Mesenchymal stem cell (in vitro differentiated cells and primary cell): ENCODE results near the gene MKKS.
"Not testable (repeated sequence)": the region's sequence is repeated elsewhere in the genome, so short reads cannot be mapped to it uniquely, and the experiment has no call there.

Source experiments
- DNase-seq: peaks from one replicate; pipeline ENCODE4 v3.0.0-alpha.2; 2013
- H2AFZ ChIP-seq: one replicate; pipeline ENCODE4 v1.6.1; 2013; ENCODE audit warnings: low read depth, mild to moderate bottlenecking, control low read depth, inconsistent platforms, low read length, moderate library complexity
- H2AK5ac ChIP-seq: 2 replicates; pipeline ENCODE4 v1.6.1; 2013; ENCODE audit warnings: low read length, moderate library complexity, mild to moderate bottlenecking, inconsistent platforms; ENCODE audit not compliant: severe bottlenecking
- H2BK120ac ChIP-seq: one replicate; pipeline ENCODE4 v1.6.1; 2013; ENCODE audit warnings: low read depth, mild to moderate bottlenecking, inconsistent platforms, low read length, moderate library complexity
- H2BK12ac ChIP-seq, 2 experiments: one replicate each; pipeline ENCODE4 v1.6.1; 2013; ENCODE audit warnings: inconsistent platforms in 2 of 2, low read length in 2 of 2, mild to moderate bottlenecking in 2 of 2, moderate library complexity in 2 of 2, control low read depth in 1 of 2
- H2BK15ac ChIP-seq: one replicate; pipeline ENCODE4 v1.6.1; 2013; ENCODE audit warnings: mild to moderate bottlenecking, low read depth, inconsistent platforms; ENCODE audit not compliant: poor library complexity, severe bottlenecking
- H2BK5ac ChIP-seq: 2 replicates; pipeline ENCODE4 v1.6.1; 2013; ENCODE audit warnings: low read depth, mild to moderate bottlenecking, low read length, control low read depth, inconsistent platforms; ENCODE audit not compliant: poor library complexity, severe bottlenecking
- H3K14ac ChIP-seq, 2 experiments: one replicate each; pipeline ENCODE4 v1.6.1; 2013; ENCODE audit warnings: inconsistent platforms in 2 of 2, low read length in 2 of 2, control low read depth in 1 of 2, mild to moderate bottlenecking in 1 of 2, moderate library complexity in 1 of 2
- H3K18ac ChIP-seq, 2 experiments: one replicate each; pipeline ENCODE4 v1.6.1; 2013; ENCODE audit warnings: inconsistent platforms in 2 of 2, low read length in 2 of 2, control low read depth in 1 of 2, low read depth in 1 of 2, mild to moderate bottlenecking in 1 of 2
- H3K23ac ChIP-seq, 2 experiments: one replicate each; pipeline ENCODE4 v1.6.1; 2013; ENCODE audit warnings: inconsistent platforms in 2 of 2, low read length in 2 of 2, mild to moderate bottlenecking in 2 of 2, moderate library complexity in 2 of 2, control low read depth in 1 of 2
- H3K27ac ChIP-seq: 2 replicates; pipeline ENCODE4 v1.5.1; 2013; ENCODE audit warnings: mild to moderate bottlenecking, moderate library complexity, low read length, control low read depth, inconsistent platforms; ENCODE audit not compliant: poor library complexity, severe bottlenecking
- H3K27me3 ChIP-seq, 2 experiments: 2 replicates each; pipeline versions ENCODE4 v1.6.1 to v1.7.0; 2013; ENCODE audit warnings: low read length in 2 of 2, mild to moderate bottlenecking in 2 of 2, moderate library complexity in 2 of 2, control low read depth in 1 of 2, inconsistent platforms in 1 of 2; ENCODE audit not compliant: control insufficient read depth in 1 of 2, insufficient read depth in 1 of 2
- H3K36me3 ChIP-seq, 2 experiments: 2 replicates each; pipeline versions ENCODE4 v1.6.1 to v1.7.0; 2013; ENCODE audit warnings: low read length in 2 of 2, control low read depth in 1 of 2, inconsistent platforms in 1 of 2, low read depth in 1 of 2, mild to moderate bottlenecking in 1 of 2; ENCODE audit not compliant: insufficient read depth in 2 of 2, control insufficient read depth in 1 of 2
- H3K4ac ChIP-seq, 2 experiments: one replicate each; pipeline ENCODE4 v1.6.1; 2013; ENCODE audit warnings: inconsistent platforms in 2 of 2, low read length in 2 of 2, mild to moderate bottlenecking in 2 of 2, moderate library complexity in 2 of 2, control low read depth in 1 of 2, low read depth in 1 of 2
- H3K4me1 ChIP-seq: 2 replicates; pipeline ENCODE4 v1.6.1; 2013; ENCODE audit warnings: low read depth, low read length, control low read depth; ENCODE audit not compliant: control insufficient read depth, insufficient read depth
- H3K4me2 ChIP-seq: 2 replicates; pipeline ENCODE4 v1.6.1; 2013; ENCODE audit warnings: low read length, mild to moderate bottlenecking, inconsistent platforms; ENCODE audit not compliant: poor library complexity, severe bottlenecking
- H3K4me3 ChIP-seq, 2 experiments: 2 replicates each; pipeline versions ENCODE4 v1.5.1 to v1.7.0; 2013; ENCODE audit warnings: low read length in 2 of 2, mild to moderate bottlenecking in 2 of 2, control low read depth in 1 of 2, low read depth in 1 of 2; ENCODE audit not compliant: insufficient read depth in 1 of 2
- H3K79me1 ChIP-seq: replicated peaks from 2 replicates; pipeline ENCODE4 v1.6.1; 2013; ENCODE audit warnings: mild to moderate bottlenecking, control low read depth, low read length, inconsistent platforms; ENCODE audit not compliant: poor library complexity, severe bottlenecking
- H3K9ac ChIP-seq: 2 replicates; pipeline ENCODE4 v1.7.0; 2013; ENCODE audit warnings: mild to moderate bottlenecking, low read length, moderate library complexity
- H3K9me3 ChIP-seq: 2 replicates; pipeline ENCODE4 v1.7.0; 2013; ENCODE audit warnings: mild to moderate bottlenecking, low read length; ENCODE audit not compliant: control insufficient read depth
- H4K8ac ChIP-seq: one replicate; pipeline ENCODE4 v1.6.1; 2013; ENCODE audit warnings: inconsistent platforms, mild to moderate bottlenecking, low read length, moderate library complexity
- H4K91ac ChIP-seq: one replicate; pipeline ENCODE4 v1.6.1; 2013; ENCODE audit warnings: mild to moderate bottlenecking, low read length, inconsistent platforms
- whole genome bisulfite sequencing: methylation state at CpG from one replicate; pipeline ENCODE4 v1.1.7; 2013; ENCODE audit warnings: mixed read lengths; 5-methylcytosine and 5-hydroxymethylcytosine counted together

Gene MKKS

GRCh38 chr20:10419550-10420133, 14.4 kb downstream of the MKKS start:
- H2AK5ac ChIP-seq: no peak overlapping the region
- H3K4me3 ChIP-seq: no peak overlapping the region
- H2BK15ac ChIP-seq: no peak overlapping the region
- H2BK12ac ChIP-seq: no peak overlapping the region
- no peak overlapping the region for H3K14ac ChIP-seq
- no peak overlapping the region for H4K91ac ChIP-seq
- WGBS: 84% methylated on average over 4 of the region's 5 CpGs
- H3K9me3 ChIP-seq: no peaks in the 10 kb centered on the region
- H3K79me1 ChIP-seq: peaks cover 18% of the 10 kb centered on the region
- H2BK5ac ChIP-seq: no peak overlapping the region
- no peak overlapping the region for H3K27ac ChIP-seq
- H3K18ac ChIP-seq: no peak overlapping the region
- no peak overlapping the region for H3K9ac ChIP-seq
- H3K4me1 ChIP-seq: peaks cover 1% of the 10 kb centered on the region
- no peak overlapping the region for H3K23ac ChIP-seq
- H3K4ac ChIP-seq: no peak overlapping the region
- H2AFZ ChIP-seq: no peak overlapping the region
- no peak overlapping the region for H2BK120ac ChIP-seq
- no peak overlapping the region for H3K4me2 ChIP-seq
- H3K36me3 ChIP-seq: peaks cover 4 to 48% of the 10 kb centered on the region in 2 experiments
- DNase-seq: no peak
- H3K27me3 ChIP-seq: no peaks in the 10 kb centered on the region
- no peak overlapping the region for H4K8ac ChIP-seq

DNA sequence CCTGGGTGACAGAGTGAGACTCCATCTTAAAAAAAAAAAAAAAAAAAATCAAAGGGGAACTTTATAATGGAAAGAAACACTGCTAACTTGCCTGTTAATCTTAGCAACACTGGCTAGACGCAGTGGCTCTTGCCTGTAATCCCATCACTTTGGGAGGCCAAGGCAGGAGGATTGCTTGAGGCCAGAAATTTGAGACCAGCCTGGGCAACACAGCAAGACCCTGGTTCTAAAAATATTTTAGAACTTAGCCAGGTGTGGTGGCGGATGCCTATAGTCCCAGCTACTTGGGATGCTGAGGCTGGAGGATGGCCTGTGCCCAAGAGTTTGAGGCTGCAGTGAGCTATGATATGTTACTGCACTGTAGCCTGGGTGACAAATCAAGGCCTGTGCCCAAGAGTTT, 16.8 kb downstream of the MKKS start:
- not testable (repeated sequence) for H3K4me3 ChIP-seq, H3K27me3 ChIP-seq, H3K4me2 ChIP-seq, H2BK12ac ChIP-seq, H3K4me1 ChIP-seq, H3K9me3 ChIP-seq, H3K4ac ChIP-seq, H3K27ac ChIP-seq, H4K8ac ChIP-seq, DNase-seq, H2AFZ ChIP-seq, H3K14ac ChIP-seq, H2AK5ac ChIP-seq, H3K18ac ChIP-seq, H2BK5ac ChIP-seq, H4K91ac ChIP-seq, H2BK120ac ChIP-seq, H3K23ac ChIP-seq, H2BK15ac ChIP-seq, H3K9ac ChIP-seq
- peaks cover 14% of the 10 kb centered on the region for H3K79me1 ChIP-seq
- WGBS: 100% methylated on average over 2 of the region's 2 CpGs
- peaks cover 4 to 60% of the 10 kb centered on the region in 2 experiments for H3K36me3 ChIP-seq

GRCh38 chr20:10415013-10415650, 18.9 kb downstream of the MKKS start:
- Histone ChIP-seq H3K4me3 (no peak overlapping the region), H3K9ac (no peak overlapping the region), H3K4me1 (no peaks in the 10 kb centered on the region), H3K27ac (no peak overlapping the region), H3K4ac (no peak overlapping the region), H2AFZ (no peak overlapping the region), H3K23ac (no peak overlapping the region), H3K18ac (no peak overlapping the region), H3K4me2 (no peak overlapping the region), H2BK15ac (no peak overlapping the region), H2BK5ac (no peak overlapping the region), H3K79me1 (peaks cover 9% of the 10 kb centered on the region), H2AK5ac (no peak overlapping the region), H2BK120ac (no peak overlapping the region), H3K27me3 (no peaks in the 10 kb centered on the region), H3K36me3 (peaks cover 4 to 57% of the 10 kb centered on the region in 2 experiments), H3K14ac (no peak overlapping the region), H4K8ac (no peak overlapping the region), H2BK12ac (no peak overlapping the region), H3K9me3 (no peaks in the 10 kb centered on the region), H4K91ac (no peak overlapping the region)
- DNase-seq: no peak
- 78% methylated on average over 3 of the region's 3 CpGs for WGBS

GRCh38 chr20:10412591-10413408, 21.2 kb downstream of the MKKS start:
- no peak overlapping the region for H2BK15ac ChIP-seq
- H2BK120ac ChIP-seq: no peak overlapping the region
- H2AFZ ChIP-seq: no peak overlapping the region
- no peak overlapping the region for H4K91ac ChIP-seq
- no peak overlapping the region for H3K14ac ChIP-seq
- H3K27ac ChIP-seq: no peak overlapping the region
- no peak overlapping the region for H4K8ac ChIP-seq
- no peak for DNase-seq
- no peaks in the 10 kb centered on the region for H3K27me3 ChIP-seq
- H2BK5ac ChIP-seq: no peak overlapping the region
- H3K4me3 ChIP-seq: no peak overlapping the region
- no peak overlapping the region for H3K4me2 ChIP-seq
- no peak overlapping the region for H3K18ac ChIP-seq
- H2BK12ac ChIP-seq: no peak overlapping the region
- no peak overlapping the region for H3K4ac ChIP-seq
- H3K4me1 ChIP-seq: no peaks in the 10 kb centered on the region
- no peak overlapping the region for H2AK5ac ChIP-seq
- H3K9ac ChIP-seq: no peak overlapping the region
- H3K9me3 ChIP-seq: no peaks in the 10 kb centered on the region
- no peak overlapping the region for H3K23ac ChIP-seq
- H3K36me3 ChIP-seq: peaks cover 4 to 45% of the 10 kb centered on the region in 2 experiments
- H3K79me1 ChIP-seq: peaks cover 8% of the 10 kb centered on the region
- WGBS: 94% methylated on average over 4 of the region's 5 CpGs
